Stimulated activated effector memory CD8-positive, alpha-beta T cell treated with anti-CD3 and anti-CD28 coated beads, Interleukin-12 subunit alpha, Interleukin-12 subunit beta, amount 100 ng/mL, for 72 hours (primary cell): ENCODE results near the gene WASHC1.
"Not testable (repeated sequence)": the region's sequence is repeated elsewhere in the genome, so short reads cannot be mapped to it uniquely, and the experiment has no call there.

Source experiments
- ATAC-seq: fragments of 150-1000 bp; cut with Tn5 transposase; 2 replicates; pipeline ENCODE4 v1.10.0; 2021
- DNase-seq, 2 donors: peaks; one replicate each; pipeline ENCODE4 v3.0.0; 2021 to 2022; ENCODE audit warnings: low spot score in 2 of 2
- H3K27ac Mint-ChIP-seq: one replicate; pipeline ENCODE4 v1.8.0; 2022; ENCODE audit warnings: mild to moderate bottlenecking, mixed read lengths
- H3K36me3 Mint-ChIP-seq: one replicate; pipeline ENCODE4 v1.8.0; 2022; ENCODE audit warnings: mild to moderate bottlenecking, mixed read lengths
- H3K4me1 Mint-ChIP-seq: one replicate; pipeline ENCODE4 v1.8.0; 2022; ENCODE audit warnings: mixed read lengths
- H3K4me3 Mint-ChIP-seq: one replicate; pipeline ENCODE4 v1.8.0; 2022; ENCODE audit warnings: mild to moderate bottlenecking, mixed read lengths
- H3K9me3 Mint-ChIP-seq: one replicate; pipeline ENCODE4 v1.8.0; 2022; ENCODE audit warnings: mixed read lengths

Gene WASHC1, protein sequence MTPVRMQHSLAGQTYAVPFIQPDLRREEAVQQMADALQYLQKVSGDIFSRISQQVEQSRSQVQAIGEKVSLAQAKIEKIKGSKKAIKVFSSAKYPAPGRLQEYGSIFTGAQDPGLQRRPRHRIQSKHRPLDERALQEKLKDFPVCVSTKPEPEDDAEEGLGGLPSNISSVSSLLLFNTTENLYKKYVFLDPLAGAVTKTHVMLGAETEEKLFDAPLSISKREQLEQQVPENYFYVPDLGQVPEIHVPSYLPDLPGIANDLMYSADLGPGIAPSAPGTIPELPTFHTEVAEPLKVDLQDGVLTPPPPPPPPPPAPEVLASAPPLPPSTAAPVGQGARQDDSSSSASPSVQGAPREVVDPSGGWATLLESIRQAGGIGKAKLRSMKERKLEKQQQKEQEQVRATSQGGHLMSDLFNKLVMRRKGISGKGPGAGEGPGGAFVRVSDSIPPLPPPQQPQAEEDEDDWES

DNA sequence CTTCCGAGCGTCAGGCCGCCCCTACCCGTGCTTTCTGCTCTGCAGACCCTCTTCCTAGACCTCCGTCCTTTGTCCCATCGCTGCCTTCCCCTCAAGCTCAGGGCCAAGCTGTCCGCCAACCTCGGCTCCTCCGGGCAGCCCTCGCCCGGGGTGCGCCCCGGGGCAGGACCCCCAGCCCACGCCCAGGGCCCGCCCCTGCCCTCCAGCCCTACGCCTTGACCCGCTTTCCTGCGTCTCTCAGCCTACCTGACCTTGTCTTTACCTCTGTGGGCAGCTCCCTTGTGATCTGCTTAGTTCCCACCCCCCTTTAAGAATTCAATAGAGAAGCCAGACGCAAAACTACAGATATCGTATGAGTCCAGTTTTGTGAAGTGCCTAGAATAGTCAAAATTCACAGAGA, at the start of gene WASHC1:
Gene WASHC1, minus strand, starts transcription at position 101 of the 400 bp plus-strand sequence. CDS start 4,457 bp downstream, outside the sequence.
- DNase-seq, H3K4me1 Mint-ChIP-seq, H3K27ac Mint-ChIP-seq, H3K4me3 Mint-ChIP-seq, ATAC-seq, H3K36me3 Mint-ChIP-seq, H3K9me3 Mint-ChIP-seq: not testable (repeated sequence)

DNA sequence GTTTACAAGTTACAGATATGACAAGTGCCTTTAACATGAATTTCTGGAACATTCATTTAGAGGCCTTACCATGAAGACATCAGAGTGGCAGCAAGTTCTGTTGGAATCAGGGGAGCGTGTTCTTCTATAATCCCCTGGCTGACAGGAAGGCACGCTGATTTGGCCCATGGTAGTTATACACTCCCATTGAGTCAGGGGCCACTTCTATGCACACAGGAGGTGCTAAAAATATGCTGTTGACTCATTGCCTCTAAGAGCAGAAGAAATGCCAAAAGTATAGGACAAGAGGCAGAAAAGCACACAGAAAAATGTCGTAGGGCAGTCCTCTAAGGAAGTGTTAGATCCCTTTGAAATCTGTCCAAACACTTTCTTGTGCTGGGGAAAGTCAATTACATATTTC, 49.1 kb upstream of the WASHC1 start:
- not testable (repeated sequence) for DNase-seq, H3K4me1 Mint-ChIP-seq, H3K9me3 Mint-ChIP-seq, H3K4me3 Mint-ChIP-seq, H3K36me3 Mint-ChIP-seq, ATAC-seq, H3K27ac Mint-ChIP-seq

DNA sequence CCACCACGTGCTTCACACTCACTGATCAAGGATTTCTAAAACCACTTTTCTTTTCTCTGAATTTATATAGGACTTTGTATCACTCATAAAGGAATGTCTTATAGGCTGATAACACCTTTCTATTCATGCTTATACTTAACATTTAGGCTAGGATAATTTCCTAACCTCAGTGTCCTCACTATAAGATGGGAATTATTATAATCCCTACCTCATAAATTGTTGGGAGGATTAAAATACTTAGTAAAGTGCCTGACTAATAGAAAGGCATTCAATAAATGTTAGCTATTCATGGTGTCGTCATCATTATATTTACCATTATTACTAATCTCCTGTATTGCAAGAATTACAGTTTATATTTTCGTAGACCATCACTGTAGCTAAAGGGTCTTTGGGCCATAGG, 47.1 kb upstream of the WASHC1 start:
- not testable (repeated sequence) for H3K9me3 Mint-ChIP-seq, H3K4me1 Mint-ChIP-seq, H3K36me3 Mint-ChIP-seq, H3K27ac Mint-ChIP-seq, ATAC-seq, DNase-seq, H3K4me3 Mint-ChIP-seq

DNA sequence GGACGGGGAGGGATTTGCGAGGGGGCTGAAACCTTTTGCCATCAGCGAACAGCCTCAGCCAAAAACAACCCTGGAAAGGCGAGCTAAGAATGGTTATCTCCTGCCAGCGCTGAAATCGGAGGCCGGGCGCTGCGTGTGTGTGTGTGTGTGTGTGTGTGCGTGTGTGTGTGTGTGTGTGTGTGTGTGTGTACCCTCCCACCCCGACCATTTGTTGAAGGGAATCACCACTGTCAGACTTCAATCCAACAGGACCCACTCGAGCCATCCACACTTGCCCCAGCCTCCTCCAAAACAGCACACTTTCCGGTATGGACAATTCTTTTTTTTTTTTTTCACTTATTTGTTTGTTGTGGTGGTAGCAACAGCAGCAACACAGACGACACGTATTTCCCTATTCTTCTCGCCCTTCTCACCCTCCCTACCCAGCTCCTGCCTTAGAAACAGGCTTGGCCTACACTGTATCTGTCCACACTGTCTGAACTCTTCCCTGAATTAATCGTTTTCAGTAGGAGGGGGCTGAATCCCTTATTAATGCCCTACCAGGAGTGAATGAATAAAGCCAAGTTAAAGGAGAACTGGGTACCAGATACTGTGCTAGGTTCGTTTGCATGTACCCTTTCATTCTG, 44.8 kb upstream of the WASHC1 start:
- DNase-seq, H3K9me3 Mint-ChIP-seq, H3K4me1 Mint-ChIP-seq, H3K27ac Mint-ChIP-seq, ATAC-seq, H3K36me3 Mint-ChIP-seq: not testable (repeated sequence)
- peak overlapping the region; percentile 56 for H3K4me3 Mint-ChIP-seq

DNA sequence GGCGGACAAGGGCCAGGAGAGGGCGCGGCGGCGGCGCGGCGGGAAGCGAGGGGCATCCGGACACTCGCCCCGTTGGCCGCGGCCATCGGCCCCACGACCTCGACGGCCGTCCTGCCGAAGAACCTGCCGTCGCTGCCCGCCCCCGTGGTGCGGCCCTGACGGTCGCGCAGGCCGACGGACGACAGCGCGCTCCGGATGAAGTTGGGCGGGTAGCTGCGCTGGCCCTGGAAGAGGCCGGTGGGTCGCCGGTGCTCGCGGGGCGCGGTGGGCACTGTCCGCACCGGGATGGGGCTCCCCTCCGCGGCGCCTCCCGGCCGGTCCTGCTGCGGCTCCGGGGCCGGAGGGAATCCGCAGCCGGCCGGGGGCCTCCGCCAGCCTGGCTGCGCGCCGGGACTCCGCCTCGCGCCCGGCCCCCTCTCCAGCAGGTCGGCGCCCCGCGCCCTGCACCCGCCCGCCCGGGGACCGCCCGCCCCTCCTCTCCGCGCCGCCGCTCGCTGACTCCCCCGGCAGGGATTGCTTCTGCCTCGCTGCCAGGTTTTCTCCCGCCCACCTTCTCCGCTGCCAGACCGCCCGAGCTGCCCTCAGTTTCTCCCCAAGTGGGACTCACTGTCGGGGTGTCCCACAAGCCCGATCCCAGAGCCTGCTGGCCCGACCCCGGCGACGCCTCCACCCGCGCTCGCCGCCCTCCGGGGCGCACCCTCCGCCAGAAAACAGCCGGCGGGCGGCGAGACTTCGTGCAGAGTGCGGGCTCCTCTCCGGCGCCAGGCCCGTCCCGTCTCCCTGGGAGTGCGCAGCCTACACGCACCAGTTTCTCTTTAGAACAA, 44.0 kb upstream of the WASHC1 start:
- H3K36me3 Mint-ChIP-seq, H3K9me3 Mint-ChIP-seq, H3K27ac Mint-ChIP-seq, H3K4me1 Mint-ChIP-seq: not testable (repeated sequence)
- H3K4me3 Mint-ChIP-seq = peak overlapping the region; percentile 64
- DNase-seq = peak in 1 of 2 donors; percentile 53
- ATAC-seq = peak; percentile 67

DNA sequence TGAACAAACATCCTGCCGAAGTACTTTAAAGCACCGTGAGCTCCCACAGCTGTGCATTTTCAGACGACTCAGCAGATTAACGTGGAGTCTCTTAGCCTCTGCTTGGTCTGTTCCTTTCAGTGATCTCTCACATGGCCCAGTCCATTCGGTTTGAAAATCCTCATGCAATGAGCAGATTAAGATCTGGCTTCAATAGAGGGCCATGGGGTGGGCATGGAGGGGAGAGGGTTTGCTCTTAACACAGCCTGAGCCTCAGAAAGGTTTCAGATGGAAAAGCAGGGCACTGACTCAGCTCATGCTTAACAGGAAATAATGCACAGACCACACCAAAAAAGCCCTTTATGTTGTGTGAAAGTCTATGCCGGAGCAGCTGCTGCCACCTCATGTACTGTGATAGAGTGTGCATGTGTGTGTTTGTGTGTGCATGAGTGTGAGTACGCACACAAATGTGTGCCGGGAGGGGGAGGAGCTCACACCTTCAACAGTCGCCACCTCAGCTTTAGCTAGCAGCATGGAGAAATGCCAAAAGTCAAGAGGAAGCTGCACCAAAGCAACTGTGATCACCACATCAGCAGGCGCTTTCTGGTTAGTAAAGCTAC, 33.9 kb upstream of the WASHC1 start:
- not testable (repeated sequence) for H3K36me3 Mint-ChIP-seq, H3K4me1 Mint-ChIP-seq, H3K9me3 Mint-ChIP-seq, H3K27ac Mint-ChIP-seq
- peak in 1 of 2 donors; percentile 66 for DNase-seq
- H3K4me3 Mint-ChIP-seq = peak overlapping the region; percentile 34
- peak; percentile 97 for ATAC-seq

DNA sequence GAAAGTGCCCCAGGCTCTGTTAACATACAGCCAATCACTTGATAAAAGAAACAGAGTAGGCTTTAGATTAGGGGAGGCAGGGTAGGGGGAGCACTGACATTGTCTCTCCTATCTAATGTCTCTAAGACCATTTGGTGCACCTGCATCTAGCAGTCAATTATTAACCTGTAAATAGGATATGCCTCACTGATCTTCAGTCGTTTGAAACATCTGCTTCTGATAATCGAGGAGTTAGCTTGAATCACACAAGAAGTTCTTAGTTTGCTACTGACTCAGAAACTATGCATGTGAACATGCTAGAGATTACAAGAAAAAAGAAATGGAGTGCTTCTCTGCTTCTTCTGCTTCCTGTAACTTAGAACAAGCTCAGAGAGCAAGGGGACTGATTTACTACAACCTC, 23.4 kb upstream of the WASHC1 start:
- H3K36me3 Mint-ChIP-seq, ATAC-seq, H3K9me3 Mint-ChIP-seq, H3K4me3 Mint-ChIP-seq, DNase-seq, H3K4me1 Mint-ChIP-seq, H3K27ac Mint-ChIP-seq: not testable (repeated sequence)

DNA sequence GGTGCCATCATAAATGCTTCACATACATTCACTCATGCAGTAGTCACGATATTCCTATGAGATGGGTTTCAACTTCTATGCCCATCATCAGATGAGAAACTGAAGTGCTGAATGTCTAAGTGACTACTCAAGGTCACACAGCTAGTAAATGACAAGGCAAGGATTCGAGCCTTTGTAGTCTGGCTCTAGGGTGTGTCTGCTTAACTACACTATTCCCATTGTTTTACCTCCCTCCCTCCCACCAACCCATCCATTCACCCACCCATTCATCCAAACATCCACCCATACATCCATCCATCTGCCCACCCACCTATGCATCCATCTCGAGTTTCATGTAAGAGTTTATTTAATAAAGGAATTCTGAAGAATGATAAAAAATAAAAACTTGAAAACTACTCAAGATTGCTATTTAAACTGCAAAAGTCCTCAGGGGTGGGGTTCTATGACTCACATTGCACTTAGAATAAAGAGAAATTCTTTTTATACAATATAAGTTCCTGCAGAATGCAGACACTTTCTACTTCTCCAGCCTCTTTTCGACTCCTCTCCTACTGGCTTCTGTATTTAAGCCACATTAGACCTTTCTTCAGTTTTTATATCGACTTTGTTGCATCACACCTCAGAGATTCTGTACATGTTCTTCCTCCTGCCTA, 19.1 kb upstream of the WASHC1 start:
- not testable (repeated sequence) for H3K4me1 Mint-ChIP-seq, DNase-seq, H3K4me3 Mint-ChIP-seq, H3K27ac Mint-ChIP-seq, H3K36me3 Mint-ChIP-seq, H3K9me3 Mint-ChIP-seq, ATAC-seq

DNA sequence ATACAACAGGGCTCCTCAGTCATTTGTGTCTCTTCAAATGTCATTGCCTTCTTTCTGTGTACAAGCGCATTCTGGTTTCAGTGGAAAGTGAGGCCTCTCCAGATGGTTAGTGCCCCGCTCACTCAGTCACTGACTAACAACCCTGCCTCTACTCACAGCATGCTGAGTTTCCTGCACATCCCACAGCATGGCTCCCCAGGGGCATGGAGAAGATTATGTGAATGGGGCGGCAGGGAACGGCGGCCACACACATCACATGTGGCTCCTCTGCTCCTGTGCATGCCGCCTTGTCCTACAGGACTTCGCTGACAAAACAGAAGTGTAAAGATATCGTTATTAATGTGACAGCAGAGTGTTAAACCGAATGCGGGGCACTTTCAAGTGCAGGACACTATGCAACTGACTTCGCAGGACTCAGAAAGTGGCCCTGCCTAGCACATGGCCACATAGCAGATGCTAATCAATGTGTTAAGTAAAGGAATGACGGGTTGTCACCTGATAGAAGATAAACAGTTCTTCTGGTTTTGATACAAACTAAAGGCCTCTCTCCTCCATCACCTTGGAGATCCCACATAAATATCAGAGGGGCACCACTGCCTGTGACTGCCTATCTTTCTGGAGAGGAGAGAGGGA, 17.5 kb upstream of the WASHC1 start:
- not testable (repeated sequence) for H3K27ac Mint-ChIP-seq, H3K36me3 Mint-ChIP-seq, H3K4me3 Mint-ChIP-seq, ATAC-seq, H3K9me3 Mint-ChIP-seq, H3K4me1 Mint-ChIP-seq, DNase-seq

DNA sequence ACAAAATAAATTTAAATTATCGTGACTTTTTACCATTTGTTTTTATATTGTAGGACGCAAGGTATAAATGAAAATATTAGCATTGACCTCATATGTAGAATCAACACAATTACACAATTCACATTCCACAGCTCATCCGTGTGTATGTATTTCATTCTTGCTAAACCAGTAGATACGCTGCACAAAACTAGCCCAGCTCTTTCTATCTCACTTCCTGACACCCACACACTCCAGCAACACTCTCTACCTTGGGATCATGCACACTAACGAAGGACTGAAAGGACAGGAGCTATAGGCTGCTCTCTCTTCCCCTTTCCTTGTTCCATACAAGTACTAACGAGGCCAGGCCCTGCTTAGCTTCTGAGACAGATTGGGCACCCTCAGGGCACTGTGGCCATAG, 16.9 kb upstream of the WASHC1 start:
- not testable (repeated sequence) for H3K36me3 Mint-ChIP-seq, H3K4me1 Mint-ChIP-seq, H3K4me3 Mint-ChIP-seq, ATAC-seq, H3K9me3 Mint-ChIP-seq, H3K27ac Mint-ChIP-seq, DNase-seq

DNA sequence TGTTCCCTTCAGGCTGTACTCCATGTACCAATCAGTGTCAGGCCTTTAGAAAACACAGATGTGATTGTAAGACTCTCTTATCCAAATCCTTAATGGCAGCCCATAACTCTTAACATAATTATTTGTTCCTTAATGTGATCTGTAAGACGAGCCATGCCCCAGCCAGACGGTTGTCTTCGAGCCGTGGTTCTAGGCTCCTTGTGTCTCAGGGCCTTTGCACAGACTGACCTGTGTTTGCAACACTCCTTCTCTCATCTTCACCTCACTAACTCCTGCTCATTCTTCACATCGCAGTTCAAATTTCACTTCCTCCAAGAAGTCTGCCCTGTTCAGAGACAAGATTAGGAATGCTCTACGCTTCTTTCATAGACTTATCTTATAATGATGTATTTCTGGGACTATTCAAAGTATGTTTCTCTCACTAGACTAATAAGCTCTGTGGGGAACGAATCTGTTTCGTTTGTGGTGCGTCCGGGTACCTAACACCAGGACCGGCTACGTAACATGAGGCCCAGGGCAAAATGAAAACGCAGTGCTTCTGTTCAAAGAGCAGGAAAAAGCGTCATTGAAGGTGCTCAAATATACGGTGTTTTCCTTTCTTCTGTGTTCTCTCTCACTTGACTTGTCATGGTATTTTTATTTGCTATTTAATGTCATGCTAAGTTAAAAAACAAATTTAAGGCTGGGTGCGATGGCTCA, 16.1 kb upstream of the WASHC1 start:
- H3K36me3 Mint-ChIP-seq, H3K4me1 Mint-ChIP-seq, H3K27ac Mint-ChIP-seq, ATAC-seq, H3K4me3 Mint-ChIP-seq, DNase-seq, H3K9me3 Mint-ChIP-seq: not testable (repeated sequence)

DNA sequence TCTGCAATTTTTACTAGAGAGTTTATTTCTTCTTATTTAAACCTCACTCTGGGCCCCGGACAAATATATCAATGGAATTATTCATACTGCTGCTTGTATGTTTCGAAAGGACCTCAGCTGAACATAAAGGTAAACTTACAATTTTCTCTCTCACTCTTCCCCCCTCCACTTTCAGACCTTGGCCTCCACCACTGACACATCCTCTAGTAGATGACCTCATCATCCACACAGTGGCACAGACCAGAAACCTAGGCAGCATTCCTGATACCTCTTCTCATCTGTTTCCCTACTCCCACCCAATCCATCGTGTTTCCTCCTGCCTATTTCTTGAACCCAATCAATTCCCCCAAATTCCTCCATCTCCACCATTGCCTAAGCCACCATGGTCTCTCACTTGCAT, 15.2 kb upstream of the WASHC1 start:
- DNase-seq, H3K4me3 Mint-ChIP-seq, H3K27ac Mint-ChIP-seq, H3K4me1 Mint-ChIP-seq, H3K9me3 Mint-ChIP-seq, ATAC-seq, H3K36me3 Mint-ChIP-seq: not testable (repeated sequence)

DNA sequence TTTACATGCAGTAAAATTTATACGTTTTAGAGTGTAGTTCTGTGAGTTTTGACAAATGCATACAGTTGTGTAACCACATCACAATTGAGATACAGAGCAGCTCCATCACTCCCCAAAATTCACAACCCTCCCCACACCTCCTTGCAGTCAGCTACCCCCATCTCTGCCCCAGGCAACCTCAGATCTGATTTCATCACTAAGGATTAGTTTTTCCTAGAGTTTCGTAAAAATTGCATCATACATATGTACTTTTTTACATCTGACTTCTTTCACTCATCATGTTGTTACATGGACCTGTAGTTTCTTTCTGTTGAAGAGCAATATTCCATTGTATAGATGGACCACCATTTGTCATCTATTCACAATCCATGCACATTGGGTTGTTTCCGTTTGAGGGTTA, 14.4 kb upstream of the WASHC1 start:
- H3K36me3 Mint-ChIP-seq, ATAC-seq, H3K27ac Mint-ChIP-seq, DNase-seq, H3K4me3 Mint-ChIP-seq, H3K4me1 Mint-ChIP-seq, H3K9me3 Mint-ChIP-seq: not testable (repeated sequence)

DNA sequence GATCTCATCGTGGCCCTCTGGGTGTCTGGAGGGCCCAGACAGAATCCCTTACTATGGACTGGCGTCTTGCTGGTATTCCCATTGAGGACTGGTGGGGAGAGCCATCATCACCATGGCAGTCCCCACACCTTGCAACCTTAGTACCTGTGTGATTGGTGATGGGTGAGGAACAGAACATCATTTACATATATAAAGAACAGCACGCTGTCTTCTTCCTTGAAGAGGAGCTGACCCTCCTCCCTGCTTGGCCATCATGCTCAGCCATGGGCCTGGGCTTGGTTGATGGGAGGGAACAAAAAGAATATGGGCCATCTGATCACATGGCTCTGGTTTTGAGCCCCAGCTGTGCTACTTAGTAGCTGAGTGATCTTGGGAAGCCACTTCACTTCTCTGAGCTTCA, 13.9 kb upstream of the WASHC1 start:
- H3K4me3 Mint-ChIP-seq, H3K36me3 Mint-ChIP-seq, DNase-seq, H3K27ac Mint-ChIP-seq, ATAC-seq, H3K9me3 Mint-ChIP-seq, H3K4me1 Mint-ChIP-seq: not testable (repeated sequence)
